SK-N-MC (cell line): ENCODE results near the gene ZNF341.

Experiments
- EZH2 ChIP-seq: fragments of 200-600 bp; sonication (generic); IDR thresholded peaks from one replicate; pipeline ENCODE4 v1.6.1; 2017; ENCODE audit warnings: antibody characterized with exemption
- POLR2AphosphoS5 ChIP-seq: IDR thresholded peaks from 2 replicates; pipeline ENCODE4 v1.6.1; 2012; ENCODE audit warnings: mild to moderate bottlenecking, low read depth, low read length, borderline replicate concordance

GRCh38 chr20:33701629-33702450 is 30.0 kb upstream of the ZNF341 start:
- TF ChIP-seq EZH2: no peak
- no peak for TF ChIP-seq POLR2AphosphoS5
